Stimulated activated CD8-positive, alpha-beta memory T cell treated with anti-CD3 and anti-CD28 coated beads, Interleukin-4, amount 100 ng/mL, for 24 hours (primary cell): ENCODE results near the gene CYTL1.
"Not testable (repeated sequence)": the region's sequence is repeated elsewhere in the genome, so short reads cannot be mapped to it uniquely, and the experiment has no call there.

Experiments used
- DNase-seq: peaks from one replicate; pipeline ENCODE4 v3.0.0-alpha.2; 2020; ENCODE audit warnings: low read depth

The CYTL1 gene

GRCh38 chr4:4996935-4997334, 22.3 kb downstream of the CYTL1 start:
- DNase-seq, result not testable (repeated sequence)

DNA sequence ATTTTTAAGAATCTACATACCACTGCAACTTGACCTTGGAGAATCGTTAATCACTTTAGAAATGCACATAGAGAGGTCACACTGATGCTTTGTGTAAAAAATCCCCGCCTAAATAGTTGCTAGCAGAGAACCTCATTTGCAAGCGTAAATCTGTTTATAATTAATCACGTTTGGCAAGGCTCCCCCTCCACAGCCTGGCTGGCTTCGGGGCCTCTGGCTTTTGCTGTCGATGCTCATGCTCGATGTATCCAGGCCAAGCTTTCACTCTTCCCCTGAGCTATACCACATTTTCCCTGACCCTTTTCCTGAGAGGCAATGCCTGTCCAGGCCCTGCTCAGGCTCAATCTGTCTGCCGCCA, 23.4 kb downstream of the CYTL1 start:
- DNase-seq, result no peak

DNA sequence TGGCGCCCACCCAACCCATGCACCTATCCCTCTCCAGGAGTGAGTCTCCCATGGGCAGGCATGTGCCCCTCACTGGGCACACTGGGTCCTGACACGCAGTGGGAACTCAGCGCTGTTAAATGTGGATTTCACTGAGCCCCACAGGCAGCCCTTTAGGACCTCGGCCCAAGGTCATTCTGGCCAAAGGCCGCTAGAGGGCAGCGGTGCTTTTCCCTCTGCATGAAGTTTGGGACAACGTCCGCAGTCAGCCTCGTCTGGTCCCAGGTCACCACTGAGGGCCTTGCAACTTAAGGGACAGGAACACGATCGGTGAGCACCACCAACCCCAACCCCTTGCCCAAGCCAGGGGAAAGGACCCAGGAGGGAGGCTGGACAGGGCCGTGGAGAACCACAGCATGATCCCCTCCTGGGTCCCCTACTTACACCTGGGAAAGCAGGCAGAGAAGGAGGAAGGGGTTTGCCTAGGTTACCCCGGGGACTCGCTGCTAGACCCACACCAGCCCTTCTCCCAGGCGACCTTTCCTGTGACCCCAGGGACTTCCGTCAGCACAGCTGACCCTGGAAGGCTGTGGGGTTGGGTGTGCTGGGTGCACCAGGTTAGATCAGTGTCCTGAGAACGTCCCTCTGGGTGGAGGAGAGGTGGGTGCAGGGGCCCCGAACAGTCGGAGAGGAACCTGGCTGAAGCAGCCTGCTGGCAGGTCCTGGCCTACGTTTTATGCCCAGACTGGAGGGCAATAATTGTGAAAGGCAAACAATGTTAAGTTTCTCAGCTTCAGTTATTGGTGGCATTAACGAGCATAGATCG, 24.0 kb downstream of the CYTL1 start:
- DNase-seq, result peak; percentile 38

- DNase-seq, result no peak
These were observed 24.8 kb downstream of the CYTL1 start for GRCh38 chr4:4994312-4995097.

GRCh38 chr4:4992833-4993232, 26.4 kb downstream of the CYTL1 start:
- DNase-seq, result no peak

GRCh38 chr4:4991541-4992099, 27.6 kb downstream of the CYTL1 start:
- DNase-seq, result no peak

- DNase-seq, result no peak
These were observed 28.3 kb downstream of the CYTL1 start for GRCh38 chr4:4990857-4991540.

DNA sequence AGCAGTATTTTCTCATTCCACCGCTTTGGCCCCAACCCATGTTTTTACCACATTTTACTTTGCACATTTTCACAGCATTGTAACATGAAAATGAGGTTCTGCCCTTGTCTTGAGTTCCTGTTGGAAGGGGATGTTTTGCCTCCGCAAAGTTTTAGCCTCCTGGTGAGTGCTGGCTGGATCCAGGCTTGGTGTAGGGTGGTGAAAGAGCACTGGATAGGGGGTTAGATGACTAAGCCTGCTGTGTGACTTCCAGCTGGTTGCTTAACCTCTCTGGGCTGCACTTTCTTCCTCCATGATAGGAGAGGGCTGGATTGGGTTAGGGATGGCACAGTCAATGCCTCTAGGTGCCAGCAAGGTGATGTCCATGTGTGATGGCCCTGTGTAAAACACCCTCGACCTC, 28.9 kb downstream of the CYTL1 start:
- DNase-seq, result no peak

- DNase-seq, result no peak
These were observed 30.1 kb downstream of the CYTL1 start for GRCh38 chr4:4989083-4989622.

DNA sequence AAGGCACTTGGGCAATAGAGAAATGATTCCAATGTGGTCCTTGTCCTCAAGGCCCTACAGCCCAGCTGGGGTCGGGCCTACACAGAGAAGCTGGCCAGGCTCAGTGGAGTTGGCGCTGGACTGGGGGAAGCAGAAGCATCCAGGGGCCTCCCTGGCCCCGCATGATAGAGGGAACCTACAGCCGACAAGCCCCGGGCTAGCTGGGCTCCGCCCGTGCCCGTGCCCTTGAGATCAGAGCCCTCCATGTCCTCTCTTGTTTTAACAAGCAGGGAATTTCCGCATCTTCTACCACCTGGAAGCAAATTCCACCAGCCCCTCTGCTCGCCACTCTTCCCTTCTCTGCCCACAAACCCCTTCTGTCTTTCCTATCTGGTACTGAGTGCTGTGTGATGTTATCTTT, 31.6 kb downstream of the CYTL1 start:
- no peak for DNase-seq

- DNase-seq, result no peak
These were observed 32.4 kb downstream of the CYTL1 start for GRCh38 chr4:4986841-4987240.

GRCh38 chr4:4985844-4986243, 33.4 kb downstream of the CYTL1 start:
- no peak for DNase-seq

GRCh38 chr4:4985036-4985435, 34.2 kb downstream of the CYTL1 start:
- no peak for DNase-seq

- DNase-seq, result no peak
These were observed 35.1 kb downstream of the CYTL1 start for GRCh38 chr4:4984186-4984585.

DNA sequence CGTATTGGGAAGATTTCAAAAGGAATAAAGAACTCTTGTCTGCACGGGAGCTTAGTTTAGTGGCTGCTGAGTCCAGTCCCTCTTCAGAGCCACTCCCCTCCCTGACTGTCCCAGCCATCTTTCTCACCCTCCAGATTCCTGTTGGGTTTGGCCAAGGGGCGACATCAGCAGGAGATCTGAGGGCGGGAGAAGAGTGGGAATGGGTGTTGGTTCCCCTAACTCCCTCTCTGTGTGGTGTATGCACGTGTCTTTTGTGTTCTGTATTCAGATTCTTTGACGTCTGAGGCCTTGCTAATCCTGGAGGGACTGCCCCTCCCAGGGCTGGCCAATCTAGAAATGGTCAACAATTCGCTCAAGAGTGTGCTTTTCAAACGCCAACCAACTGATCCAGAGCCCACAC, 37.4 kb downstream of the CYTL1 start:
- DNase-seq, result no peak

- no peak for DNase-seq
These were observed 37.8 kb downstream of the CYTL1 start for GRCh38 chr4:4981427-4981826.

- no peak for DNase-seq
These were observed 38.5 kb downstream of the CYTL1 start for GRCh38 chr4:4980621-4981230.

DNA sequence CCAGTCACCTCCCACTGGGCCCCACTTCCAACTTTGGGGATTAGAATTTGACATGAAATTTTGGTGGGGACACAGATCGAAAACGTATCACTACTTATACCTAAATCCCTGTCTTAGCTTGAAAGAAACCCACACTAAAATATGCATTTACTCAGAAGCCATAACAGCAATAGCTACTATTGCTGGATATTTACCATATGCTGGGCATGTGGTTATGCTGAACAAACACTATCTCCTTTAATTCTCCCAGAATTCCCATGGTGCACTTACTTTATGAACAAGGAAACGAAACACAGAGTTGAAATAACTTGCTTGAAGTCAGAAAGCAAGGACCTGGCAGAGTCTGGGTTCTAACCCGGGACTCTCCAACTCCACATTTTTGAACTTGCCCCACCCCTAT, 39.3 kb downstream of the CYTL1 start:
- no peak for DNase-seq

DNA sequence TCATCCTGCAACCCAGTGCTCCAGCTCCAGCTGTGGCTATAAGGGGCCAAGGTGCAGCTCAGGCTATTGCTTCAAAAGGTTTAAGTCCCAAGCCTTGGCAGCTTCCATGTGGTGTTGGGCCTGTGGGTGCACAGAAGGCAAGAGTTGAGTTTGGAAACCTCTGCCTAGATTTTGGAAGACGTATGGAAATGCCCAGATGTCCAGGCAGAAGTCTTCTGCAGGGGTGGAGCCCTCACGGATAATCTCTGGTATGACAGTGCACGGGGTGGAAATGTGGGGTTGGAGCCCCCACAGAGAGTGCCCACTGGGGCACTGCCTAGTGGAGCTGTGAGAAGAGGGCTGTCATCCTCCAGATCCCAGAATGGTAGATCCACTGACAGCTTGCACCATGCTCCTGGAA, 44.5 kb downstream of the CYTL1 start:
- no peak for DNase-seq

GRCh38 chr4:4971796-4972195, 47.5 kb downstream of the CYTL1 start:
- no peak for DNase-seq

- DNase-seq, result no peak
These were observed 50.0 kb downstream of the CYTL1 start for GRCh38 chr4:4969298-4969697.

GRCh38 chr4:4968161-4968725, 51.0 kb downstream of the CYTL1 start:
- DNase-seq, result no peak
